Measurements from ENCODE around the gene CXorf51A. TPM values are rescaled to one million over a fixed set of nuclear protein-coding genes. Genes with fewer than 3 reads are reported as not detected.
"Not testable (repeated sequence)": the region's sequence is repeated elsewhere in the genome, so short reads cannot be mapped to it uniquely, and the experiment has no call there.

The CXorf51A gene
- polyA plus RNA-seq = not detected
- long read RNA-seq, donor 1 = 0 reads
- long read RNA-seq, donor 2 = 0 reads
- long read RNA-seq, donor 3 = 0 reads
- long read RNA-seq, donor 4 = 0 reads
- long read RNA-seq, donor 5 = 0 reads
- long read RNA-seq, donor 6 = 0 reads
- long read RNA-seq, donor 7 = 0 reads
- long read RNA-seq, donor 8 = 0 reads
- long read RNA-seq, donor 9 = 0 reads
- long read RNA-seq, donor 10 = 0 reads

DNA sequence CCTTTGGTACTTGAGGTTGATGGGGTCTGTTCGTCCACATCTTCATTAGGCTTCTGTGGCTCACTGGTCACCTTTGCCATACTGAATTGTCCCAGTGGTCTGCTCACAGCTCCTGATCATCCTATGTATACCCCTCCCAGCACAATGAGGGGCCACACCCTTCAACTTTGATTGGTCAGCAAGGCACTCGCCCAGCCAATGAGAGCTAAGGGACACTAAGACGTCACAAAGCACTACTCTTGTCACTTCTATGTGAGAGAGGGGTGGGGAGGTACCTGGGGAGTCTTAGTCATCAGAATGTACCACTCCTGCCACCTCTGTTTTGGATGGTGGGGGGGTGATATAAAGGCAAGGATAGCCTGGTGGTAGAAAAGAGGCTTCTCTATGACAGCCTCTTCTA lies at the start of gene CXorf51A:
Gene CXorf51A, minus strand, starts transcription at position 101 of the 400 bp plus-strand sequence. Its CDS starts 21 bp downstream, at position 80.
- no CpG with 5 or more reads among the region's 3 CpGs for WGBS, 3 donors
- not testable (repeated sequence) for H3K9me3 ChIP-seq (ENCODE audit: control insufficient read depth in 2 of 2, insufficient read depth in 1 of 2, low read depth in 1 of 2, low read length in 1 of 2); H3K36me3 ChIP-seq (ENCODE audit: control insufficient read depth in 3 of 3, insufficient read depth in 2 of 3, low read depth in 1 of 3, low read length in 3 of 3); DNase-seq; H3K27ac ChIP-seq (ENCODE audit: low read depth in 1 of 3, low read length in 2 of 3); H3K4me1 ChIP-seq (ENCODE audit: control insufficient read depth in 3 of 3, insufficient read depth in 2 of 3, low read depth in 1 of 3, low read length in 2 of 3); H3K4me3 ChIP-seq (ENCODE audit: low read depth in 1 of 3, low read length in 3 of 3); H3K27me3 ChIP-seq (ENCODE audit: control insufficient read depth in 3 of 3, insufficient read depth in 3 of 3, low read length in 3 of 3); FAIRE-seq

DNA sequence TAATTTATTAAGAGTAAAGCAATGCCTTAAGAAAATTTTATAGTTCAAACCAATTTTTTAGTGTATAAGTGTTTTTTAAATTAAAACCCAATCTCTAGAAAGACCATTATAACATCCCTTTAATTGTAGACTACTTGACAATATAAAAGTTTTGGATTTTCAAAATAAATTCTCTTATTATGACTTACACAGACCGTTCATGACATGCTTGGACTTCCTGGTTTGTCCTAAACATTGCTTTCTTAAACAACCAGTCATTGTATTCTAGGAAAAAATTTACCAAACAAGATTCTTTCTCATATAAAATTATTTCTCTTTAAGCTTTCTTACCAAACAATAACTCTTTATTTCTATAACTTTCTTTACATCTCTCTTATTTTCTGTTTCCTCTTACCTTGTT lies 49.0 kb upstream of the CXorf51A start:
- no peaks in the 10 kb centered on the region for H3K27me3 ChIP-seq (ENCODE audit: control insufficient read depth in 3 of 3, insufficient read depth in 3 of 3, low read length in 3 of 3)
- H3K36me3 ChIP-seq (ENCODE audit: control insufficient read depth in 3 of 3, insufficient read depth in 2 of 3, low read depth in 1 of 3, low read length in 3 of 3) = no peaks in the 10 kb centered on the region
- peaks cover 0 to 8% of the 10 kb centered on the region in 2 donors for H3K9me3 ChIP-seq (ENCODE audit: control insufficient read depth in 2 of 2, insufficient read depth in 1 of 2, low read depth in 1 of 2, low read length in 1 of 2)
- H3K4me1 ChIP-seq (ENCODE audit: control insufficient read depth in 3 of 3, insufficient read depth in 2 of 3, low read depth in 1 of 3, low read length in 2 of 3) = no peaks in the 10 kb centered on the region
- no peak for DNase-seq
- H3K4me3 ChIP-seq (ENCODE audit: low read depth in 1 of 3, low read length in 3 of 3) = no peak overlapping the region
- no peak overlapping the region for H3K27ac ChIP-seq (ENCODE audit: low read depth in 1 of 3, low read length in 2 of 3)
- FAIRE-seq = no peak
- 0 to 32% (median 19%) methylated on average over 1 of the region's 1 CpG for WGBS, 3 donors

DNA sequence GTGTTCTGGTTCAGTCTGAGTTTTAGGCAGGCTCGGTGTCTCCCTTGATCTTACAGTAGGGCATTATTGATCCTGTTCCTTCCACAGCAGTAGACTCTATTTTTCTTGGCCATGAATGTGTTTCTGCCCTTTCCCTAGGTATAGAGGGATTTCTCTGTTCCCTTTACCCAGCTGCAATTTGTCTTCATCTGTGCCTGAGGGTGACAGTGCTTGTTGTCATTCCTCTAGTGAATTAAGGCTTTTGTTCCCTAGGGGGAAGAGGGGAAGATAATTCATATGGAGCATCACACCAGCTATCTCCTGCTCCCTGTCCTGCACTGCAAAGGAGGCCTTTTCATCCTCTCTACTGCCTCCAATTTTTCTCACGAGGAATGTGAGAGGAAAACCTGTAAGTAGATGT lies 39.7 kb upstream of the CXorf51A start:
- Histone ChIP-seq H3K36me3 (ENCODE audit: control insufficient read depth in 3 of 3, insufficient read depth in 2 of 3, low read depth in 1 of 3, low read length in 3 of 3) (no peaks in the 10 kb centered on the region), H3K27me3 (ENCODE audit: control insufficient read depth in 3 of 3, insufficient read depth in 3 of 3, low read length in 3 of 3) (no peaks in the 10 kb centered on the region), H3K27ac (ENCODE audit: low read depth in 1 of 3, low read length in 2 of 3) (no peak overlapping the region), H3K4me3 (ENCODE audit: low read depth in 1 of 3, low read length in 3 of 3) (no peak overlapping the region), H3K4me1 (ENCODE audit: control insufficient read depth in 3 of 3, insufficient read depth in 2 of 3, low read depth in 1 of 3, low read length in 2 of 3) (no peaks in the 10 kb centered on the region), H3K9me3 (ENCODE audit: control insufficient read depth in 2 of 2, insufficient read depth in 1 of 2, low read depth in 1 of 2, low read length in 1 of 2) (peaks cover 0 to under 1% of the 10 kb centered on the region in 2 donors)
- 44 to 92% (median 57%) methylated on average over 2 of the region's 2 CpGs for WGBS, 3 donors
- no peak for DNase-seq
- no peak for FAIRE-seq

DNA sequence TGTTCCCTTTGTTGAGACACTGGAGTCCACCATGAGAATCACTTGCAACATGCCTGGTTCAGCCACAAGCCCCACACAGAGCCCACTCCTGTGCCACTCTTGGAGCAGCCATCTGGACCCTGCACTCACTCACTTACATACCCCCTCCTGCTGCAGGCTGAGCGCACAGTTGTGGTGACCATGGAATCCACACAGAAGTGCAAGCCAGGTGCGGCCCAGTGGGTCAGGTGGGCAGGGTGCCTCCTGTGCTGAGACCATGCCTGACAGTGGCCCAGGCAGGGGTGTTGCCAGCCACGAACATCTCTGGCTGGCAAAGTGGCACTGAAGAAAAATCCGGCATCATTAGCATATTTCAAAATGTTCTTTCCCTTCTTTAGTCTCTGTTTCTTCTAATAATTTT lies 17.4 kb upstream of the CXorf51A start:
- no peak for DNase-seq
- peaks cover 0 to 9% of the 10 kb centered on the region in 2 donors for H3K9me3 ChIP-seq (ENCODE audit: control insufficient read depth in 2 of 2, insufficient read depth in 1 of 2, low read depth in 1 of 2, low read length in 1 of 2)
- no peak for FAIRE-seq
- H3K4me3 ChIP-seq (ENCODE audit: low read depth in 1 of 3, low read length in 3 of 3) = no peak overlapping the region
- no peaks in the 10 kb centered on the region for H3K36me3 ChIP-seq (ENCODE audit: control insufficient read depth in 3 of 3, insufficient read depth in 2 of 3, low read depth in 1 of 3, low read length in 3 of 3)
- H3K27ac ChIP-seq (ENCODE audit: low read depth in 1 of 3, low read length in 2 of 3) = no peak overlapping the region
- no peaks in the 10 kb centered on the region for H3K4me1 ChIP-seq (ENCODE audit: control insufficient read depth in 3 of 3, insufficient read depth in 2 of 3, low read depth in 1 of 3, low read length in 2 of 3)
- 82 to 91% (median 83%) methylated on average over 4 of the region's 4 CpGs for WGBS, 3 donors
- H3K27me3 ChIP-seq (ENCODE audit: control insufficient read depth in 3 of 3, insufficient read depth in 3 of 3, low read length in 3 of 3) = no peaks in the 10 kb centered on the region

GRCh38 chrX:146809471-146809870 lies 5.1 kb downstream of the CXorf51A start, which contains the start of gene CXorf51B:
TSS of gene CXorf51B (plus strand) at chrX:146809771. CDS start at chrX:146809792, 21 bp downstream.
- H3K4me3 ChIP-seq (ENCODE audit: low read depth in 1 of 3, low read length in 3 of 3); FAIRE-seq; H3K9me3 ChIP-seq (ENCODE audit: control insufficient read depth in 2 of 2, insufficient read depth in 1 of 2, low read depth in 1 of 2, low read length in 1 of 2); H3K27ac ChIP-seq (ENCODE audit: low read depth in 1 of 3, low read length in 2 of 3); H3K27me3 ChIP-seq (ENCODE audit: control insufficient read depth in 3 of 3, insufficient read depth in 3 of 3, low read length in 3 of 3); H3K4me1 ChIP-seq (ENCODE audit: control insufficient read depth in 3 of 3, insufficient read depth in 2 of 3, low read depth in 1 of 3, low read length in 2 of 3); H3K36me3 ChIP-seq (ENCODE audit: control insufficient read depth in 3 of 3, insufficient read depth in 2 of 3, low read depth in 1 of 3, low read length in 3 of 3); DNase-seq: not testable (repeated sequence)
- WGBS, 3 donors = no CpG with 5 or more reads among the region's 3 CpGs

Other genes with a start within 250 kb of the CXorf51A start
- gene CXorf51B, start 5.0 kb downstream of the CXorf51A start, polyA plus RNA-seq = not detected

Data from small intestine (tissue), 16 donors.